K562 (cell line): ENCODE measurements around the gene STOX2. TPM values are rescaled to one million over a fixed set of nuclear protein-coding genes. Genes with fewer than 3 reads are reported as not detected.

Experiments used
- ZBTB40 ChIP-seq, 2 experiments: fragments of 450-650 bp in 1 of 2; sonication (generic) in 1 of 2; formaldehyde crosslinking in 1 of 2; IDR thresholded peaks; 2 replicates each; pipeline versions ENCODE4 v1.7.1 to v1.9.0; 2016 to 2022; ENCODE audit warnings: inconsistent platforms in 1 of 2, mild to moderate bottlenecking in 1 of 2, missing genetic modification reagents in 1 of 2
- polyA plus RNA-seq, 8 experiments: library from polyadenylated mRNA; depleted of rRNA in 4 of 8; stranded (reverse) in 5 of 8; unstranded in 3 of 8; fragments of >200 nt; fragmentation: Nextera tagmentation in 2 of 8; fragmentation: Illumina TruSeq in 1 of 8; extraction: Ambion mirVana in 2 of 8; extraction: Trizol in 1 of 8; gene quantifications; 2 replicates each; pipeline versions ENCODE4 v1.2.1 to v1.2.3, GENCODE V29; 2011 to 2014; ENCODE audit warnings: inconsistent platforms in 1 of 8, missing spikeins in 1 of 8
- total RNA-seq, 7 experiments: library from RNA; depleted of rRNA in 6 of 7; stranded (reverse); fragments of >200 nt in 6 of 7; fragmentation: Illumina TruSeq in 2 of 7; extraction: Trizol in 2 of 7; gene quantifications; 2 replicates each; pipeline versions ENCODE4 v1.2.1 to v1.2.3, GENCODE V29; 2011 to 2021; ENCODE audit warnings: low replicate concordance in 1 of 7

The STOX2 gene
- total and polyA plus RNA-seq, 9 of the 15 experiments (the other 6 are each of a cell fraction or from before 2014, with no cell fraction given), result not detected

- TF ChIP-seq ZBTB40 (IDR thresholded peaks at IDR 0.05) (peak; percentile 88), ZBTB40 (CRISPR knock-in tag; IDR thresholded peaks at IDR 0.05) (peak; percentile 71)
- TF ChIP-seq, all 486 proteins: peak for 1
These were observed 98.3 kb downstream of the STOX2 start (continued) for GRCh38 chr4:184003433-184003832.
